ENCODE measurements around the gene LRRC19.

- TF ChIP-seq CTCF (IDR thresholded peaks at IDR 0.05), result no peak
- TF ChIP-seq NFYB (CRISPR knock-in tag; conservative IDR thresholded peaks at IDR 0.05; ENCODE audit: low read depth), result no peak
- TF ChIP-seq ZNF512 (CRISPR knock-in tag; IDR thresholded peaks at IDR 0.05; ENCODE audit: borderline replicate concordance), result no peak
- no peak for TF ChIP-seq RORB (CRISPR knock-in tag; IDR thresholded peaks at IDR 0.05)
- TF ChIP-seq NR2C2 (CRISPR knock-in tag; IDR thresholded peaks at IDR 0.05), result no peak
- TF ChIP-seq JUN (CRISPR knock-in tag; IDR thresholded peaks at IDR 0.05), result no peak
- TF ChIP-seq GTF2I (CRISPR knock-in tag; conservative IDR thresholded peaks at IDR 0.05), result no peak
Measured at GRCh38 chr9:26983340-26983739, 22.1 kb downstream of the LRRC19 start.
